T-helper 9 cell (primary cell): ENCODE measurements around the gene IFI27L1.

ENCODE experiments used
- DNase-seq: peaks from one replicate; pipeline ENCODE4 v3.0.0-alpha.2; 2020

The IFI27L1 gene

GRCh38 chr14:94139006-94139405, 57.9 kb downstream of the IFI27L1 start:
- DNase-seq = no peak

GRCh38 chr14:94139421-94139820, 58.3 kb downstream of the IFI27L1 start:
- DNase-seq = no peak

- no peak for DNase-seq
These were observed 61.1 kb downstream of the IFI27L1 start for GRCh38 chr14:94142247-94142646.

- no peak for DNase-seq
These were observed 61.7 kb downstream of the IFI27L1 start for GRCh38 chr14:94142836-94143235.

- DNase-seq = no peak
These were observed 62.1 kb downstream of the IFI27L1 start for GRCh38 chr14:94143239-94143638.

- no peak for DNase-seq
These were observed 62.6 kb downstream of the IFI27L1 start for GRCh38 chr14:94143711-94144110.

- DNase-seq = no peak
These were observed 63.7 kb downstream of the IFI27L1 start for GRCh38 chr14:94144765-94145164.

GRCh38 chr14:94145902-94146527, 64.9 kb downstream of the IFI27L1 start:
- DNase-seq = no peak
